ENCODE measurements around the gene NPDC1. TPM values are rescaled to one million over a fixed set of nuclear protein-coding genes. Genes with fewer than 3 reads are reported as not detected.

Gene NPDC1
- total and polyA plus RNA-seq, 2 of the 8 experiments (the other 6 are each of a cell fraction or from before 2014, with no cell fraction given): 26.2 to 44.1 TPM

- no peak for TF ChIP-seq CTBP2 (IDR thresholded peaks at IDR 0.05; ENCODE audit: borderline replicate concordance, insufficient read depth, insufficient read length, low read length)
- TF ChIP-seq NANOG (IDR thresholded peaks at IDR 0.05; ENCODE audit: insufficient read depth, low read depth, low read length, poor library complexity, severe bottlenecking): no peak
- TF ChIP-seq CEBPB (IDR thresholded peaks at IDR 0.05; ENCODE audit: low read depth, low read length): no peak
- no peak for TF ChIP-seq SRF (IDR thresholded peaks at IDR 0.05; ENCODE audit: low read depth, low read length)
Measured at GRCh38 chr9:137077758-137078693, 32.0 kb upstream of the NPDC1 start (continued).
